Measurements from ENCODE around the gene RHO.

DNA sequence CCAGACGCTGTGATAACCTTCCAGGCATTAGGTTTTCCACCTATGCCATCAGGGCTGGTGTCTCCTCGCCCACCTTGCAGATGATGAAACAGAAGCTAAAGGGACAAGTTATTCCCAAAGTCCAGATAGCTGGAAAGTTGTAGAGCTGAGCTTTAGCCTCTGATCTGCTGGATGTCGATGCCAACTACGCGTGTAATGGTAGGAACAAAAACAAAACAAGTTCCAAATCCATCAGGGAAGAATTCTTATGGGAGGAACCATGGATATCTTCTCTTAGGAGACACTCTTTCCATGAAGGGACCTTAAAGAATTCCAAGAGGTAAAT, 28.1 kb upstream of the RHO start:
- no peak for TF ChIP-seq POLR2AphosphoS5 (IDR thresholded peaks at IDR 0.05; ENCODE audit: low read depth, low read length)
- TF ChIP-seq CTCF (IDR thresholded peaks at IDR 0.05): no peak
- TF ChIP-seq, protein P1, sequence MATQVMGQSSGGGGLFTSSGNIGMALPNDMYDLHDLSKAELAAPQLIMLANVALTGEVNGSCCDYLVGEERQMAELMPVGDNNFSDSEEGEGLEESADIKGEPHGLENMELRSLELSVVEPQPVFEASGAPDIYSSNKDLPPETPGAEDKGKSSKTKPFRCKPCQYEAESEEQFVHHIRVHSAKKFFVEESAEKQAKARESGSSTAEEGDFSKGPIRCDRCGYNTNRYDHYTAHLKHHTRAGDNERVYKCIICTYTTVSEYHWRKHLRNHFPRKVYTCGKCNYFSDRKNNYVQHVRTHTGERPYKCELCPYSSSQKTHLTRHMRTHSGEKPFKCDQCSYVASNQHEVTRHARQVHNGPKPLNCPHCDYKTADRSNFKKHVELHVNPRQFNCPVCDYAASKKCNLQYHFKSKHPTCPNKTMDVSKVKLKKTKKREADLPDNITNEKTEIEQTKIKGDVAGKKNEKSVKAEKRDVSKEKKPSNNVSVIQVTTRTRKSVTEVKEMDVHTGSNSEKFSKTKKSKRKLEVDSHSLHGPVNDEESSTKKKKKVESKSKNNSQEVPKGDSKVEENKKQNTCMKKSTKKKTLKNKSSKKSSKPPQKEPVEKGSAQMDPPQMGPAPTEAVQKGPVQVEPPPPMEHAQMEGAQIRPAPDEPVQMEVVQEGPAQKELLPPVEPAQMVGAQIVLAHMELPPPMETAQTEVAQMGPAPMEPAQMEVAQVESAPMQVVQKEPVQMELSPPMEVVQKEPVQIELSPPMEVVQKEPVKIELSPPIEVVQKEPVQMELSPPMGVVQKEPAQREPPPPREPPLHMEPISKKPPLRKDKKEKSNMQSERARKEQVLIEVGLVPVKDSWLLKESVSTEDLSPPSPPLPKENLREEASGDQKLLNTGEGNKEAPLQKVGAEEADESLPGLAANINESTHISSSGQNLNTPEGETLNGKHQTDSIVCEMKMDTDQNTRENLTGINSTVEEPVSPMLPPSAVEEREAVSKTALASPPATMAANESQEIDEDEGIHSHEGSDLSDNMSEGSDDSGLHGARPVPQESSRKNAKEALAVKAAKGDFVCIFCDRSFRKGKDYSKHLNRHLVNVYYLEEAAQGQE (IDR thresholded peaks at IDR 0.05; ENCODE audit: insufficient read depth in 1 of 2, low read depth in 2 of 2, low read length in 1 of 2): no peak
- no peak for TF ChIP-seq TCF7L2 (IDR thresholded peaks at IDR 0.05; ENCODE audit: low read depth, low read length)

All from Panc1 (cell line).